Activated CD8-positive, alpha-beta T cell treated with anti-CD3 and anti-CD28 coated beads for 36 hours (primary cell): Measurements from ENCODE around the gene HOGA1. TPM values are rescaled to one million over a fixed set of nuclear protein-coding genes. Genes with fewer than 3 reads are reported as not detected.

Experiments
- ATAC-seq: fragments of 200-7000 bp; cut with Tn5 transposase; one replicate; pipeline ENCODE4 v1.10.0; 2021; ENCODE audit warnings: mild to moderate bottlenecking, moderate library complexity
- CTCF ChIA-PET: fragments of 350-600 bp; sonication (Branson Sonifier 250); formaldehyde crosslinking; loops from one replicate; lab custom pipeline; 2021; ENCODE audit warnings: antibody characterized with exemption; lab: Charles Lee
- POLR2A ChIA-PET: fragments of 350-600 bp; sonication (Branson Sonifier 250); formaldehyde crosslinking; loops from one replicate; lab custom pipeline; 2021; ENCODE audit warnings: antibody characterized with exemption; lab: Charles Lee
- DNase-seq: peaks from one replicate; pipeline ENCODE4 v3.0.0-alpha.2; 2020
- H3K27ac Mint-ChIP-seq: one replicate; pipeline ENCODE4 v1.8.0; 2021; ENCODE audit warnings: mild to moderate bottlenecking, mixed read lengths
- H3K27me3 Mint-ChIP-seq: one replicate; pipeline ENCODE4 v1.8.0; 2021; ENCODE audit warnings: mixed read lengths
- H3K36me3 Mint-ChIP-seq: one replicate; pipeline ENCODE4 v1.8.0; 2021; ENCODE audit warnings: low read depth, mixed read lengths
- H3K4me1 Mint-ChIP-seq: one replicate; pipeline ENCODE4 v1.8.0; 2021; ENCODE audit warnings: low read depth, mixed read lengths
- H3K4me3 Mint-ChIP-seq: one replicate; pipeline ENCODE4 v1.8.0; 2021; ENCODE audit warnings: mild to moderate bottlenecking, moderate library complexity, mixed read lengths
- H3K9me3 Mint-ChIP-seq: one replicate; pipeline ENCODE4 v1.8.0; 2021; ENCODE audit warnings: mixed read lengths
- intact Hi-C: fragments of 100-400 bp; cut with micrococcal nuclease; formaldehyde crosslinking; loops from one replicate; pipeline ENCODE4 v1.10.0; 2022
- total RNA-seq, 2 experiments: library from RNA; stranded (reverse); gene quantifications; one replicate each; pipeline ENCODE4 v1.2.3, GENCODE V29; 2021
- TF ChIP-seq, protein P1 (sequence below): fragments of 200-600 bp; IDR thresholded peaks from one replicate; pipeline ENCODE4 v1.8.0; 2022; ENCODE audit warnings: antibody characterized with exemption, mild to moderate bottlenecking

Gene HOGA1
- total RNA-seq, 2 experiments from 2014 or later: not detected

DNA sequence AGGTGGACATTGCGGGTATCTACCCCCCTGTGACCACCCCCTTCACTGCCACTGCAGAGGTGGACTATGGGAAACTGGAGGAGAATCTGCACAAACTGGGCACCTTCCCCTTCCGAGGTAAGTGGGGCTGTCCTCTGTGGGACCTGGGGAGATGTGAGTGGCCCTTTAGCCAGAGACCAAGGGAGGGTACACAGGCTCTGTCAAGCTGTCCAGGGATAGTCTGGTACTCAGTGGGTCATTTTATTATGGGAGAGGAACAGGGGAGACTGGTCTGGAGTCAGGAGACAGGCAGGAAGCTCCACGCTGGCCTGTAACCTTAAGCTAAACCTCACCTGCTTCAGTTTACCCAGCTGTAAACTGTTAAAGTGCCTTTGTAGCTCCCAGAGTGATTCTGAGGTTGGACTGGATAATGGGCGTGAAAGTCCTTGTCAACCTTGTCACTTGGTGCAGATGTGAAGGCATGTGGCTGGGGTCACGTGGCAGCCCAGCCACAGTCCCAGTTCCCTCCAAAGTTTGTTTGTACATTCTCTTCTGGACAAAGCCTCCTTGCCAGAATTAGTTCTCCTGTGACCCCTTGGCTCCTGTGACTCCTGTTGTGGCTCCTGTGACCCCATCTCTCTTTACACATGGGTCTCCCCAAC is 729 bp downstream of the HOGA1 start:
- H3K4me3 Mint-ChIP-seq: no peak overlapping the region
- H3K36me3 Mint-ChIP-seq: no peaks in the 10 kb centered on the region
- no peaks in the 10 kb centered on the region for H3K27me3 Mint-ChIP-seq
- H3K4me1 Mint-ChIP-seq: no peaks in the 10 kb centered on the region
- no peak overlapping the region for H3K27ac Mint-ChIP-seq
- ATAC-seq: no peak
- TF ChIP-seq, protein P1, sequence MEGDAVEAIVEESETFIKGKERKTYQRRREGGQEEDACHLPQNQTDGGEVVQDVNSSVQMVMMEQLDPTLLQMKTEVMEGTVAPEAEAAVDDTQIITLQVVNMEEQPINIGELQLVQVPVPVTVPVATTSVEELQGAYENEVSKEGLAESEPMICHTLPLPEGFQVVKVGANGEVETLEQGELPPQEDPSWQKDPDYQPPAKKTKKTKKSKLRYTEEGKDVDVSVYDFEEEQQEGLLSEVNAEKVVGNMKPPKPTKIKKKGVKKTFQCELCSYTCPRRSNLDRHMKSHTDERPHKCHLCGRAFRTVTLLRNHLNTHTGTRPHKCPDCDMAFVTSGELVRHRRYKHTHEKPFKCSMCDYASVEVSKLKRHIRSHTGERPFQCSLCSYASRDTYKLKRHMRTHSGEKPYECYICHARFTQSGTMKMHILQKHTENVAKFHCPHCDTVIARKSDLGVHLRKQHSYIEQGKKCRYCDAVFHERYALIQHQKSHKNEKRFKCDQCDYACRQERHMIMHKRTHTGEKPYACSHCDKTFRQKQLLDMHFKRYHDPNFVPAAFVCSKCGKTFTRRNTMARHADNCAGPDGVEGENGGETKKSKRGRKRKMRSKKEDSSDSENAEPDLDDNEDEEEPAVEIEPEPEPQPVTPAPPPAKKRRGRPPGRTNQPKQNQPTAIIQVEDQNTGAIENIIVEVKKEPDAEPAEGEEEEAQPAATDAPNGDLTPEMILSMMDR: no peak
- ChIA-PET POLR2A (no interaction called here), CTCF (interaction anchor here (1.4 to 1.9 kb wide), 2 partner anchors 13 to 91 kb away, joined by 4 to 5 read pairs; partner anchors contain the start of gene ANKRD2)
- intact Hi-C loops: no loop called here
- no peaks in the 10 kb centered on the region for H3K9me3 Mint-ChIP-seq
- DNase-seq: no peak

DNA sequence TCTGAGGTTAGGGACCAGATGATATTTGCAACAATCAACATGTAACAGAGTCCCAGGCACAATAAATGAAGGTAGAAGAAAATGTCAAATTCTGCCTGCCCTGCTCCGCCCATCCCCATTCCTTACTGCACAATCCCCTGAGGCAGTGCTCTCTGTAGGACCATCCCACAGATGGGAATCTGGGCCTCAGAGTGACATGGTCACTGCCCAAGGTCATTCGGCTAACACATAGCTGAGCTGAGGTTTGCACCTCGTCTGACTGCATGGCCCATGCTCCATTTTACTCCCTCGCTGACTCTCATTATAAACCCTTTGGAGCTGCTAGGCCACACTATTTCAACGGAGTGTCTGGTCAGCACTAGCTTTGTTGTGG is 1.2 kb downstream of the HOGA1 start:
- intact Hi-C loops: no loop called here
- H3K9me3 Mint-ChIP-seq: no peaks in the 10 kb centered on the region
- no peaks in the 10 kb centered on the region for H3K4me1 Mint-ChIP-seq
- DNase-seq (no peak), ATAC-seq (no peak)
- no peaks in the 10 kb centered on the region for H3K36me3 Mint-ChIP-seq
- POLR2A ChIA-PET: no interaction called here
- CTCF ChIA-PET: interaction anchor here (1.9 kb wide), 1 partner anchor 91 kb away, joined by 4 read pairs; no protein-coding TSS in a partner anchor
- H3K4me3 Mint-ChIP-seq: no peak overlapping the region
- no peak overlapping the region for H3K27ac Mint-ChIP-seq
- TF ChIP-seq, protein P1: no peak
- no peaks in the 10 kb centered on the region for H3K27me3 Mint-ChIP-seq

DNA sequence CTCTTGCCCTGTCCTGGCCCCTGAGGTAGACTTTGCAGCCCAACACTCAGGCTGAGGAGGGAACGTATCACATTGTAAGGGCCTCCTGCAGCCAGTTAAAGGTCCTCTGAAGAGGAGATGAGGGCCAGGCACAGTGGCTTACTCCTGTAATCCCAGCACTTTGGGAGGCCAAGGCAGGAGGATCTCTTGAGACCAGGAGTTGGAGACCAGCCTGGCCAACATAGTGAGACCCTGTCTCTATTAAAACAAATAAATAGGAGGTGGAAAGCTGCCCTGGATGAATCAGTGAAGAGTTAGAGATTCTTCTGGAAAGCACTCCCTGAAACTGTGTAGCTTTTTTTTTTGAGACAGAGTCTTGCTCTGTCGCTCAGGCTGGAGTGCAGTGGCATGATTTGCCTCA is 3.0 kb downstream of the HOGA1 start:
- intact Hi-C loops: no loop called here
- H3K36me3 Mint-ChIP-seq: no peaks in the 10 kb centered on the region
- no peaks in the 10 kb centered on the region for H3K4me1 Mint-ChIP-seq
- TF ChIP-seq, protein P1: no peak
- CTCF ChIA-PET: interaction anchor here (1.4 kb wide), 1 partner anchor 15 kb away, joined by 6 read pairs; the partner anchor contains the start of gene ANKRD2
- ATAC-seq (no peak), DNase-seq (no peak)
- H3K27ac Mint-ChIP-seq: no peak overlapping the region
- H3K4me3 Mint-ChIP-seq: no peak overlapping the region
- no peaks in the 10 kb centered on the region for H3K27me3 Mint-ChIP-seq
- no peaks in the 10 kb centered on the region for H3K9me3 Mint-ChIP-seq
- POLR2A ChIA-PET: no interaction called here

DNA sequence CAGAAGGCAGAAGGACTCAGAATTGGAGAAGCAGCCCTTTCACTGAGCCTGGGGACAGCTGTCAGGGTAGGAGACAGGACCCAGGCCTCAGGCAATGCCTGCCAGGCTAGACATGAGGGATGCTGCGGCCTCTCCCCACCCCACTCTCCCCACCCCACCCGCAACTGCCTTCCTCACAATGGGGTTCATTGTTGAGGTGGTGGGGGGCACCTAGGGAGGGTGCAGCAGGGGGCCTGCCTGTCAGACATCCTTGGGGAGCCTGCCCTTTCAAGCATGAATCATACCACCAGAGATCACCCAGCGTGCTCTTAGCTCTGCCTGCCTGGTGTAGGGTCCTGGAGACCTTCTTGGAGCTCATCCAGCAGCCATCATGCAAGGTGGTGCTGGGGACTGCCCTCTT is 5.3 kb downstream of the HOGA1 start, which contains the start of gene C10orf62:
Gene C10orf62 (plus strand): TSS at position 243 of the 400 bp plus-strand sequence. CDS start 177 bp downstream, outside the sequence.
- Mint-ChIP-seq H3K4me1 (no peaks in the 10 kb centered on the region), H3K27ac (no peak within 1 kb of the TSS), H3K4me3 (no peak within 1 kb of the TSS), H3K27me3 (no peaks in the 10 kb centered on the region), H3K36me3 (no peaks in the 10 kb centered on the region), H3K9me3 (no peaks in the 10 kb centered on the region)
- ChIA-PET CTCF (interaction anchor here (1.7 kb wide), 1 partner anchor 17 kb away, joined by 14 read pairs; the partner anchor contains the start of gene ANKRD2), POLR2A (no interaction called here)
- TF ChIP-seq, protein P1: no peak
- no peak for ATAC-seq
- intact Hi-C loops: no loop called here
- no peak for DNase-seq

DNA sequence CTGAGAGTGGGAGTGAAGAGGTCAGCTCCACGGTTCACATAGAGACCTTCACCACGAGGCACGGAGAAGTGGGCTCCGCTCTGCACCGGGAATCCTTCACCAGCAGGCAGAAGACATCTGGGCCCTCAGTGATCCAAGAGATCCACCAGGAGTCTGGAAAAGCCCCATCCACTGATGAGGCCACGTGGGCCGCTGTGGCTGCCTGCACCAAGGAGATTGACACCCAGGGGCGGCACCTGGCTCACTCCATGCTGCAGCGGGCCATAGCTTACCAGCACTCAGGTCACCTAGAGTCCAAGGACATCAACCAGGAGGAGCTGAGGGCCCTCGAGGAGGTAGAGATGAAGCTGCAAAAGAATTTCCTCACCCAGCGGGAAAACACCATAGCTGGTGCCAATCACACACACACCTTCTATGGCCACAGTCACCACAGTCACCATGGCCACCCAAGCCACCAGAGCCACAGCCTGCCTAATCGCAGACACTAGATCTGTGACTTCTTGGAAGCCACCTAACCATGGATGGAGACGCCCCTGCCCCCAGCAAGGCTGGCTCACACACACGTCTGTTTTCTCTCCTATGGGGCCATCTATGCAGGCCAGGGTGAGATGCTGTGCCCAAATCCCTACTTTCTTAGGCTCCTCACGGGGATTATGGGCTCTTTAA is 6.0 kb downstream of the HOGA1 start:
- no peaks in the 10 kb centered on the region for H3K27me3 Mint-ChIP-seq
- POLR2A ChIA-PET: interaction anchor here (0.7 kb wide), 1 partner anchor 223 kb away, joined by 3 read pairs; no protein-coding TSS in a partner anchor
- DNase-seq (peak; percentile 49), ATAC-seq (peak; percentile 51)
- H3K9me3 Mint-ChIP-seq: no peaks in the 10 kb centered on the region
- no peaks in the 10 kb centered on the region for H3K36me3 Mint-ChIP-seq
- H3K4me1 Mint-ChIP-seq: no peaks in the 10 kb centered on the region
- no peak overlapping the region for H3K27ac Mint-ChIP-seq
- TF ChIP-seq, protein P1: no peak
- intact Hi-C loops: no loop called here
- CTCF ChIA-PET: interaction anchor here (0.7 to 1.7 kb wide), 2 partner anchors 18 to 22 kb away, joined by 3 to 14 read pairs; partner anchors contain the start of gene ANKRD2
- H3K4me3 Mint-ChIP-seq: no peak overlapping the region
